H1 (cell line): Measurements from ENCODE around the gene MAPRE2. TPM values are rescaled to one million over a fixed set of nuclear protein-coding genes. Genes with fewer than 3 reads are reported as not detected.

ENCODE experiments used
- HDAC2 ChIP-seq, 2 experiments: fragments of 300-600 bp in 1 of 2; sonication (generic) in 1 of 2; IDR thresholded peaks; 2 replicates each; pipeline ENCODE4 v1.6.1; 2011 to 2012; ENCODE audit warnings: low read depth in 2 of 2, low read length in 2 of 2, mild to moderate bottlenecking in 2 of 2, moderate library complexity in 2 of 2, borderline replicate concordance in 1 of 2, inconsistent platforms in 1 of 2
- RBBP5 ChIP-seq: IDR thresholded peaks from 2 replicates; pipeline ENCODE4 v1.7.1; 2012; ENCODE audit warnings: low read depth, mild to moderate bottlenecking, inconsistent platforms, low read length, moderate library complexity, borderline replicate concordance
- RFX5 ChIP-seq: IDR thresholded peaks from 2 replicates; pipeline ENCODE4 v1.6.1; 2011; ENCODE audit warnings: low read depth, low read length, improper control_type of control experiment, borderline replicate concordance
- polyA plus RNA-seq, 7 experiments: library from polyadenylated mRNA; depleted of rRNA in 3 of 7; stranded (reverse) in 5 of 7; unstranded in 2 of 7; fragments of >200 nt in 5 of 7; fragments of 200-250 nt in 2 of 7; gene quantifications; 1 replicate in 5 of 7; 2 replicates in 1 of 7; 4 replicates in 1 of 7; pipeline versions ENCODE4 v1.2.1 to v1.2.3, GENCODE V29; 2011 to 2013; ENCODE audit warnings: missing spikeins in 2 of 7, mixed read lengths in 2 of 7
- total RNA-seq: library from RNA; stranded (reverse); fragmentation: NEBNext Ultra II Directional; extraction: Animal tissue kit (Norgen Biotek cat#: 25700); gene quantifications from 2 replicates; pipeline ENCODE4 v1.2.1, GENCODE V29; 2021

Gene MAPRE2
- total and polyA plus RNA-seq, 2 of the 8 experiments (the other 6 are each of a cell fraction or from before 2014, with no cell fraction given), result 32.6 to 33.1 TPM

GRCh38 chr18:35024196-35024595, 17.0 kb upstream of the MAPRE2 start (continued):
- TF ChIP-seq RFX5 (no peak), HDAC2 (IDR thresholded peaks at IDR 0.05; ENCODE audit: borderline replicate concordance in 1 of 2, low read depth in 2 of 2, low read length in 2 of 2) (no peak), RBBP5 (no peak)
